PC-9 (cell line): ENCODE data around the gene HNRNPC. TPM values are rescaled to one million over a fixed set of nuclear protein-coding genes. Genes with fewer than 3 reads are reported as not detected.

ENCODE experiments used
- BruUV-seq: library from RNA; stranded (reverse); fragments of 400-500 nt; replicated peaks from 2 replicates; lab custom pipeline; 2021; lab: Mats Ljungman, UMichigan
- CTCF ChIA-PET: fragments of 300-600 bp; sonication (Branson Sonifier 250); formaldehyde crosslinking; loops from one replicate; lab custom pipeline; 2022; ENCODE audit warnings: antibody characterized with exemption; lab: Charles Lee
- POLR2A ChIA-PET: fragments of 300-600 bp; sonication (Branson Sonifier 250); formaldehyde crosslinking; loops from one replicate; lab custom pipeline; 2022; ENCODE audit warnings: antibody characterized with exemption; ENCODE audit not compliant: unreplicated experiment; lab: Charles Lee
- DNase-seq, 2 experiments: peaks; one replicate each; pipeline versions ENCODE4 v3.0.0 to v3.0.0-alpha.2; 2015 to 2022; ENCODE audit warnings: mixed read lengths in 1 of 2
- H2AFZ ChIP-seq: fragments of 200-600 bp; sonication (generic); 2 replicates; pipeline ENCODE4 v1.8.1; 2017; ENCODE audit warnings: antibody characterized with exemption
- H3F3A ChIP-seq: fragments of 200-600 bp; sonication (generic); 2 replicates; pipeline ENCODE4 v1.8.1; 2017; ENCODE audit warnings: antibody characterized with exemption, mild to moderate bottlenecking, low read depth; ENCODE audit not compliant: insufficient read depth
- H3K27ac ChIP-seq: fragments of 200-600 bp; sonication (generic); 2 replicates; pipeline ENCODE4 v1.6.1; 2016; ENCODE audit warnings: mixed run types
- H3K27me3 ChIP-seq: fragments of 200-600 bp; sonication (generic); 2 replicates; pipeline ENCODE4 v1.6.1; 2016; ENCODE audit warnings: low read depth, mixed run types; ENCODE audit not compliant: insufficient read depth
- H3K36me3 ChIP-seq: fragments of 200-600 bp; sonication (generic); 2 replicates; pipeline ENCODE4 v1.6.1; 2016; ENCODE audit warnings: low read depth, mixed run types
- H3K4me1 ChIP-seq: fragments of 200-600 bp; sonication (generic); replicated peaks from 2 replicates; pipeline ENCODE4 v1.6.1; 2016; ENCODE audit warnings: mixed run types; ENCODE audit not compliant: insufficient read depth
- H3K4me2 ChIP-seq: fragments of 200-600 bp; sonication (generic); 2 replicates; pipeline ENCODE4 v1.6.1; 2017; ENCODE audit warnings: mixed run types
- H3K4me3 ChIP-seq: fragments of 200-600 bp; sonication (generic); 2 replicates; pipeline ENCODE4 v1.6.1; 2016; ENCODE audit warnings: mixed run types
- H3K79me2 ChIP-seq: fragments of 200-600 bp; sonication (generic); 2 replicates; pipeline ENCODE4 v1.6.1; 2017; ENCODE audit warnings: low read depth, mixed run types
- H3K9me2 ChIP-seq: fragments of 200-600 bp; sonication (generic); 2 replicates; pipeline ENCODE4 v1.8.1; 2017; ENCODE audit warnings: mild to moderate bottlenecking; ENCODE audit not compliant: insufficient read depth
- H3K9me3 ChIP-seq: fragments of 200-600 bp; sonication (generic); 2 replicates; pipeline ENCODE4 v1.8.1; 2016; ENCODE audit warnings: low read depth; ENCODE audit not compliant: insufficient read depth
- H4K20me1 ChIP-seq: fragments of 200-600 bp; sonication (generic); 2 replicates; pipeline ENCODE4 v1.8.1; 2017; ENCODE audit not compliant: insufficient read depth
- EZH2 ChIP-seq: fragments of 200-600 bp; sonication (generic); IDR thresholded peaks from 2 replicates; pipeline ENCODE4 v1.8.0; 2017; ENCODE audit warnings: antibody characterized with exemption, low read depth
- intact Hi-C: fragments of 100-400 bp; cut with micrococcal nuclease; formaldehyde crosslinking; loops from one replicate; pipeline ENCODE4 v1.10.0; 2022; ENCODE audit not compliant: unreplicated experiment
- total RNA-seq: library from RNA; stranded (reverse); gene quantifications from 2 replicates; pipeline ENCODE4 v1.2.3, GENCODE V29; 2021
- TF ChIP-seq, protein P1 (sequence below): fragments of 200-600 bp; sonication (generic); conservative IDR thresholded peaks from 2 replicates; pipeline ENCODE4 v1.6.1; 2017; ENCODE audit warnings: mixed run types, antibody characterized with exemption, mild to moderate bottlenecking, moderate library complexity

Gene HNRNPC
- total RNA-seq, 1 experiment from 2014 or later = 550 TPM

DNA sequence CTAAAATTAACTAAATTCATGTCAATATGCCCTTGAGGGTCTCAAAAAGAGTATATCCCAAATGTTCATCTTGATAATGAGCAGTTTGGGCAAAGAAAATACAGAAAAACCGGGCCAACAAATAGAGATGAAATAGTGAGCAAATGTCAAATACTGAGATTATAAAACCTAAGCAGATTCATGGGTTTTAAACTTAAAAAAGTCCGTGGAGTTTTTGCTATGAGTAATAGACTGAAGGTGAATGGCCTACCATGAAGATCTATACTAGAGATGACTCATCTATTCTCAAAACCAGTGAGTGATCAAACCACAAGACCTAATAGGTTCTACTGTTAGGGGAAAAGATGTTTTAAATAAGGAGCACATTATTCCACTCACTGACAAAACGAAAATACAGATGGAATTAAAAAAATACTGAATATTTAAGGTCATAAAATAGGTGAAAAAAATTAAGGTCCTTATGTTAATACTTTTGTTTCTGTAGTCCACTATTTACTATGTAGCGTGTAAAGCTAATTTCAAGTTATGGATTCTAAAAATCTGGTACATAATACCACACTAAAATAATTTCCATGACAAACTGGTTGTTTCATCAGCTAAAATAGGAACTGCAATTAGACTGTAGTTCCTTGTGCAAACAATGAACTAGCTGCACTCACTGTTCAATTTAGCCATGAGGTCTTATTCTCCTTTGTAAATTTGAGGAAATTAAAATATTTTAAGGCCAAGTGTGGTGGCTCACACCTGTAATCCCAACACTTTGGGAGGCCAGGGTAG lies 5.0 kb downstream of the HNRNPC start:
- Histone ChIP-seq H3K36me3 (peaks cover 78% of the 10 kb centered on the region), H3F3A (peaks cover 84% of the 10 kb centered on the region), H3K4me3 (peak overlapping the region; percentile 94; the same call in 1 of the 2 replicates), H3K4me2 (peak overlapping the region; percentile 100), H3K9me2 (no peaks in the 10 kb centered on the region), H2AFZ (no peak overlapping the region), H4K20me1 (peaks cover 96% of the 10 kb centered on the region), H3K4me1 (peaks cover 51% of the 10 kb centered on the region), H3K27me3 (no peaks in the 10 kb centered on the region), H3K9me3 (no peaks in the 10 kb centered on the region), H3K79me2 (peaks cover 100% of the 10 kb centered on the region), H3K27ac (peak overlapping the region; percentile 81)
- no peak for TF ChIP-seq EZH2
- TF ChIP-seq, protein P1, sequence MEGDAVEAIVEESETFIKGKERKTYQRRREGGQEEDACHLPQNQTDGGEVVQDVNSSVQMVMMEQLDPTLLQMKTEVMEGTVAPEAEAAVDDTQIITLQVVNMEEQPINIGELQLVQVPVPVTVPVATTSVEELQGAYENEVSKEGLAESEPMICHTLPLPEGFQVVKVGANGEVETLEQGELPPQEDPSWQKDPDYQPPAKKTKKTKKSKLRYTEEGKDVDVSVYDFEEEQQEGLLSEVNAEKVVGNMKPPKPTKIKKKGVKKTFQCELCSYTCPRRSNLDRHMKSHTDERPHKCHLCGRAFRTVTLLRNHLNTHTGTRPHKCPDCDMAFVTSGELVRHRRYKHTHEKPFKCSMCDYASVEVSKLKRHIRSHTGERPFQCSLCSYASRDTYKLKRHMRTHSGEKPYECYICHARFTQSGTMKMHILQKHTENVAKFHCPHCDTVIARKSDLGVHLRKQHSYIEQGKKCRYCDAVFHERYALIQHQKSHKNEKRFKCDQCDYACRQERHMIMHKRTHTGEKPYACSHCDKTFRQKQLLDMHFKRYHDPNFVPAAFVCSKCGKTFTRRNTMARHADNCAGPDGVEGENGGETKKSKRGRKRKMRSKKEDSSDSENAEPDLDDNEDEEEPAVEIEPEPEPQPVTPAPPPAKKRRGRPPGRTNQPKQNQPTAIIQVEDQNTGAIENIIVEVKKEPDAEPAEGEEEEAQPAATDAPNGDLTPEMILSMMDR = no peak
- DNase-seq = peak in 1 of 2 experiments; percentile 82
- intact Hi-C loops = loop anchor here (10.0 kb wide), 1 partner anchor 121 kb away; the partner anchor contains the start of gene SUPT16H
- POLR2A ChIA-PET = interaction anchor here (0.7 kb wide), 2 partner anchors 46 to 79 kb away, joined by 3 read pairs; no protein-coding TSS in a partner anchor
- no TSS peak for BruUV-seq
- CTCF ChIA-PET = no interaction called here

DNA sequence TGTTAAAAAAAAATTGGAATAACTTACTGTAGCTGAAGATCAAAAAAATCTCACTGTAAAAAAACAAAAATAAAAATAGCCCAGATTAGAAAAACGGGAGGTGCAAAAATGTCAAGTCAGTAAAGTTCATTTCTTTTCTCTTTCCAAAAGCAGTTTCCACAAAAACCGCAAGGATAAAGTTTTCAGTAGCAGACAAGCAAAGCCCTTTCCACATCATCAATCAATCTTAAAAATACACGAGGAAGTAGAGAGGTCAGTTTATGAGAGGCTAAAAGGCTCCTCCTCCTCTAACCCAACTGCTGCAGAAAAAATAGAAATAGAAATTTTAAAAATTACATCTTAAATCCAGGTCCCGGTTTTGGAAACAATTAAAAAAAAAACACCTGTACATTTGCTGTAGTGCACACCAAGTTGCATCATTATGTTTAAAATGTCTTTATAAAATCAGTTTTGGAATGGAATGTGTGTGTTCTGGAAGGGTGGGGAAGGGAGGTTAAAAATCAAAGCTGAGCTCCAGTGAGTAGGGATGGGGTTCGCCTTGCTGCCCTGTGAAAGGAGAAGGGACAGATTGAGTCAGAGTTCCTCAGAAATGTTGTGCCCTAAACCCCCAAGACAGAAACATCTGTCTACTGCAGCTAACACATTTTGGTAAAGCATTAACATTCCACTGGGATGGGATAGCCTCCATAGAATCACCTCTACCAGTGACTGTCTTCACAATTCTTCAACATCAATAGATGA lies 5.8 kb downstream of the HNRNPC start:
- ChIA-PET CTCF (no interaction called here), POLR2A (interaction anchor here (0.7 kb wide), 1 partner anchor 80 kb away, joined by 3 read pairs; no protein-coding TSS in a partner anchor)
- H3F3A ChIP-seq = peaks cover 89% of the 10 kb centered on the region
- no peaks in the 10 kb centered on the region for H3K27me3 ChIP-seq
- H4K20me1 ChIP-seq = peaks cover 98% of the 10 kb centered on the region
- H3K4me3 ChIP-seq = peak overlapping the region; percentile 94; the same call in 1 of the 2 replicates
- DNase-seq = no peak
- peak overlapping the region; percentile 81 for H3K27ac ChIP-seq
- TF ChIP-seq, protein P1 = no peak
- no peak for TF ChIP-seq EZH2
- H3K36me3 ChIP-seq = peaks cover 81% of the 10 kb centered on the region
- intact Hi-C loops = loop anchor here (10.0 kb wide), 1 partner anchor 121 kb away; the partner anchor contains the start of gene SUPT16H
- peaks cover 51% of the 10 kb centered on the region for H3K4me1 ChIP-seq
- no peaks in the 10 kb centered on the region for H3K9me3 ChIP-seq
- H2AFZ ChIP-seq = no peak overlapping the region
- H3K9me2 ChIP-seq = no peaks in the 10 kb centered on the region
- no TSS peak for BruUV-seq
- H3K79me2 ChIP-seq = peaks cover 100% of the 10 kb centered on the region
- H3K4me2 ChIP-seq = peak overlapping the region; percentile 100

DNA sequence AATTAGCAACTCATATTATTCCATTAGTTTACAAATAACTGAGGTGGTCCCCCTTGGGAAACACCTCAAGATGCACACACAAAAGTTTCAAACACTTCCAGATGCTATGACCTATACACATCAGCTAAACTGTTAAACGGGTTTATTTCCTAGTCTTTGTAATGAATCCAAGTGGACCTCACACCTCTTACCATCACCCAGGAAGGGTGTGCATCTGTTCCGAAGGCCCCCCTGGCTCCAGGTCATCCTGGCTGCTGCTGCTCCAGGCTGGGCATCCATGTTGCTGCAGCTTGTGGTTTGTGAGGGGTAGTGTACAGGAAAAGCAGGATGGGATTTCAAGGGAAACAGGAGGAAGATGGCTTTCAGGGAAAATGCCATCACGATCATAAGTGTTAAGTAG lies 6.8 kb downstream of the HNRNPC start:
- peak overlapping the region; percentile 39 for H3K4me2 ChIP-seq
- H3K79me2 ChIP-seq = peaks cover 100% of the 10 kb centered on the region
- peak overlapping the region; percentile 20; the same call in 1 of the 2 replicates for H3K27ac ChIP-seq
- TF ChIP-seq, protein P1 = no peak
- no peak for TF ChIP-seq EZH2
- no TSS peak for BruUV-seq
- H3F3A ChIP-seq = peaks cover 89% of the 10 kb centered on the region
- intact Hi-C loops = loop anchor here (10.0 kb wide), 1 partner anchor 122 kb away; the partner anchor contains the start of gene SUPT16H
- ChIA-PET POLR2A (no interaction called here), CTCF (no interaction called here)
- no peak overlapping the region for H2AFZ ChIP-seq
- H3K36me3 ChIP-seq = peaks cover 81% of the 10 kb centered on the region
- peaks cover 98% of the 10 kb centered on the region for H4K20me1 ChIP-seq
- no peak overlapping the region for H3K4me3 ChIP-seq
- no peak for DNase-seq
- no peaks in the 10 kb centered on the region for H3K9me3 ChIP-seq
- H3K27me3 ChIP-seq = no peaks in the 10 kb centered on the region
- no peaks in the 10 kb centered on the region for H3K9me2 ChIP-seq
- peaks cover 51% of the 10 kb centered on the region for H3K4me1 ChIP-seq
